HL-60/S4 (cell line): ENCODE measurements around the gene IL10RB.
"Not testable (repeated sequence)": the region's sequence is repeated elsewhere in the genome, so short reads cannot be mapped to it uniquely, and the experiment has no call there.

ENCODE experiments used
- in situ Hi-C: fragments of 300-500 bp; cut with MboI; formaldehyde crosslinking; loops from 2 replicates; pipeline ENCODE4 v1.14.3; 2022; ENCODE audit warnings: low sequenced_read_pairs

IL10RB gene

DNA sequence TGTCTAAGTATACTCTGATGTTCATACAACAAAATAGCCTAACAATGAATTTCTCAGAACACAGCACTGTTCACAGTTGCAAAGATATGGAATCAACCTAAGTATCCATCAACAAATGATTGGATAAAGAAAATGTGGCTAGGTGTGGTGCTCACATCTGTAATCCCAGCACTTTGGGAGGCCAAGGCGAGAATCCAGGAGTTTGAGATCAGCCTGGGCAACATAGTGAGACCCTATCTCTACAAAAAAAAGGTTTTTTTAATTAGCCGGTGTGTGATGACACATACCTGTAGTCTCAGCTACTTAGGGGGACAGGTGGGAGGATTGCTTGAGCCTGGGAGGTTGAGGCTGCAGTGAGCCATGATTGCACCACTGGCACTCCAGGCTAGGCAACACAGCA lies 25.8 kb upstream of the IL10RB start:
- in situ Hi-C loops: no loop called here

DNA sequence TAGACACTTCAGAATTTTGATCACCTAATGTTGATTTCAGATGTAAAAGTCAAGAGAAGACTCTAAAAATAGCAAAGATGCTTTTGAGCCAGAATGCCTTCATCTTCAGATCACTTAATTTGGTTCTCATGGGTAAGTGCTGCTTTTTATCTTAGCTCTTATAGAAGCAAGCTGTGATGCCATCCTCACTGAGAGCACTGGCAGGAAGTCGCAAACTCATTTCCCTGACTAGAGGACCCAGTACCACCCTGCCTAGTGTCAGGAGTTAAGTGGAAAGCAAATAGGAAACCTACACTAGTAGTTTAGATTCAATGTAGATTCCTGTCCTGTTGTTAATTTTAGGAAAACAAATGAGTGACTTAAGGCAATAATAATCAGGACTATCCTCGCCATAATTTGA lies 24.3 kb upstream of the IL10RB start:
- in situ Hi-C loops: no loop called here

DNA sequence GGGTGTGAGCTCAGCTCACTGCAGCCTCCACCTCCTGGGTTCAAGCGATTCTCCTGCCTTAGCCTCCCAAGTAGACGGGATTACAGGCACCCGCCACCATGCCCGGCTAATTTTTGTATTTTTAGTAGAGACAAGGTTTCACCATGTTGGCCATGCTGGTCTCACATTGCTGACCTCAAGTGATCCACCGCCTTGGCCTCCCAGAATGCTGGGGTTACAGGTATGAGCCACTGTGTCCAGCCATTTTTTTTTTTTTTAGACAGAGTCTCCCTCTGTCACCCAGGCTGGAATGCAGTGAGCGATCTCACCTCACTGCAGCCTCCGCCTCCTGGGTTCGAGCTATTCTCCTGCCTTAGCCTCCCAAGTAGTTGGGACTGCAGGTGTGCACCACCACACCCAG lies 23.3 kb upstream of the IL10RB start:
- in situ Hi-C loops: not testable (repeated sequence)

DNA sequence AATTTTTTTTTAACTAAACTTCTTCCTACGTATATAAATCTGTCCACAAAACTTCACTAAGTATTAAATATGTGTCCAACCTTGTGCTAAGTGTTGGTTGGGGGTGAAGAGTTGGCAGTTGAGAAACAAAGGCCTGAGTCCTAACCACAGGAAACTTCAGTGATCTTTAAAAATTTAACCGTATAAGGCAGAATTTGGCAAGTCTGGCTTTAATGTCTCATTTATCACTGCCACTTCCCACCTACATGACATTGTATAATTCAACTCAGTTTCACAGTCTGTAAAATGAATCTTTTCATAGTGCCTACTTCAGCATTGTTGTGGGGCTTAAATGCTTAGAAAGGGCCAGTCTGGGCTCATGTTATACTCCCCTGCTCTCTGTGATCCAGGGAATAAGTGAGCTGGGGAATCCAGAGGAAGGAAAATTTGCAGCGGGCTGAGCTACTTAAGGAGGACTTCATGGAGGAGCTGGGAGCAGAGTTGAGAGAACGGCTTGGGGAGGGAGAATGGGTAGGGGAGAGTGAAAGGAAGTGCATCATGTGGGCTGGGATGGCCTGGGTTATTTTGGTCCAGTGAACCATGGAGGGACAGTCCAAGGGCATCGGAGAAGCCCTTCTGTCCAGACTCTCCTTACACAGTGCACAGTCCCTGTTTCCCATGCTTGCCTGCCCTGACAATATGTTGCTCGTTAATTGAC lies 21.9 kb upstream of the IL10RB start:
- in situ Hi-C loops: no loop called here

DNA sequence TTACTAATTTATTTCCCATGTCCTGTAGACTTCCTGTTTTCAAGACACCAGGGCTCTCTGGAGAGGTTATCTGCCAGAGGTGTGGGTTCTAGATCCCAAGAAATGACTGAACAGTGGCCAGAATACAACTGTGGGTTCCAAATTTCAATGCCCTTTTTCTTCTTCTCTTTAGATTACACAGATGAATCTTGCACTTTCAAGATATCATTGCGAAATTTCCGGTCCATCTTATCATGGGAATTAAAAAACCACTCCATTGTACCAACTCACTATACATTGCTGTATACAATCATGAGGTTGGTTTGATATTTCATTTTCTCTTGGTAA lies 21.4 kb upstream of the IL10RB start:
- in situ Hi-C loops: no loop called here

DNA sequence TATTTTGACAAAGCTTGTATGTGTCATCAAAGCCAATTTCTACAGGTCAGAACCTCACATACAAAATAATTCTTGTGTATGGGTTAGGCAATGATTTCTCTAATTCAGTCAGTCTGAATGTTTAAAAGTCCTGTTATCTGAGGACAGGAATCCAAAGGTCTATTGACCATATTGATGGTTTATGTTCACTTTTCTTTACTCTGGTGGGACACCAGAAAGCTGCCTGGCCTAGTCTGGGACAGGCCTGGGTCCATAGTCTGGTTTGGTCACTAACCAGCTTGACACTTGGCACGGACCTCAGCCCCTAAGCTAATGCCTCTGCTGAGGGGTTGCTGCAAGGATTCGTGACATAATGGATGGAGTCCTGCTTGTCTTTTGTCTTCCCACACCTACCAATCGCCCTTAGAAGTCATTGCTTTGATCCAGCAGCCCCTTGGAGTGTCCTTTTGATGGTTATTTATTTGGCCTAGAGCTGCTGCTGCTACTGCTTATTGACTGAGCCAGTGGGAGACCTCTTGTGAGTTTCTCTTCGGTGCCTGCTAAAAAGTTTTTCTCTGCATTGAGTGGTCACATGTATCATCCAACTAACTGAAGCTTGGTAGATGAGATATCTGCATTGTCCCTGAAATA lies 20.8 kb upstream of the IL10RB start:
- in situ Hi-C loops: no loop called here

DNA sequence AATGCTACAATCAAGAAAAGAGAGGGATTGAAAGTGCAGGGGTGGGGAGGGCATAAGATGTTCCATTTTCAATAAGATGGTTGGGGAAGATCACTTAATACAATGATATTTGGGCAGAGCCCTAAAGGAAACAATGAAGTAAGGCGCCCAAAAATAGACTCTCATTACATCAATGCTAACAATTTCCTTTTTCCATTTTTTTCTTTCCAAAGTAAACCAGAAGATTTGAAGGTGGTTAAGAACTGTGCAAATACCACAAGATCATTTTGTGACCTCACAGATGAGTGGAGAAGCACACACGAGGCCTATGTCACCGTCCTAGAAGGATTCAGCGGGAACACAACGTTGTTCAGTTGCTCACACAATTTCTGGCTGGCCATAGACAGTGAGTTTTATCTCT lies 19.7 kb upstream of the IL10RB start:
- in situ Hi-C loops: no loop called here

DNA sequence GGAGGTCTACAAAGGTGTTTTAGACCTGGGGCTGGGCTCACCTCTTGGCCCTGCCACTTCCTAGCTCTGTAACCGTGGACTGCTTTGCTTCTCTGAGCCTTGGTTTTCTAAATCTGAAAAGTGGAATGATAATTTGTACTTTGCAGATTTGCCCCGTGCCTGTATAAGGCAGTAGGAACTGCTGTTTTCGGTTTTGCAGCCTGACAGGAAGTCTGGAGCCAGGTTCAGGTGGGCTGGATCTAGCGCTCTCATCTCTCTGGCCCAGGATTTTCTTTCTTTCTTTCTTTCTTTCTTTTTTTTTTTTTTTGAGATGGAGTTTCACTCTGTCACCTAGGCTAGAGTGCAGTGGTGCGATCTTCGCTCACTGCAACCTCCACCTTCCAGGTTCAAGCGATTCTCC lies 19.2 kb upstream of the IL10RB start:
- in situ Hi-C loops: no loop called here

DNA sequence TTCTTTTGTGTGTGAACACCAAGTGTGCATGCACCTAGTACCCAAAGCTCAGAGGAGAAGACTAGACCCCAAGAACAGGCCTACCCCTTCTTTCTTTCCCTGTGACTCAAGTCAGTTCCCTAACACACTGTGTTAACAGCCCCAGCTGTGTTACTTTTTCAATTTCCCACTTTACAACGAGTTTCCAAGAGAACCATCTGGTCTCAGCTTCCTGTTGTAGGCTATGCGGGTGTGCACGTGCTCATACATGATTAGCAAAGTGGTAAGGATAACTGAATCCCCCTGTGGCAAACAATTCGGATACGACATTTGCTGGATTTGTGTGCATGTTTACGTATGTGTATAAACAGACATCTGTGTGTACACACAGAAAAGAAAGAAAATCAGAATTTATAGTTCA lies 18.6 kb upstream of the IL10RB start:
- in situ Hi-C loops: no loop called here

DNA sequence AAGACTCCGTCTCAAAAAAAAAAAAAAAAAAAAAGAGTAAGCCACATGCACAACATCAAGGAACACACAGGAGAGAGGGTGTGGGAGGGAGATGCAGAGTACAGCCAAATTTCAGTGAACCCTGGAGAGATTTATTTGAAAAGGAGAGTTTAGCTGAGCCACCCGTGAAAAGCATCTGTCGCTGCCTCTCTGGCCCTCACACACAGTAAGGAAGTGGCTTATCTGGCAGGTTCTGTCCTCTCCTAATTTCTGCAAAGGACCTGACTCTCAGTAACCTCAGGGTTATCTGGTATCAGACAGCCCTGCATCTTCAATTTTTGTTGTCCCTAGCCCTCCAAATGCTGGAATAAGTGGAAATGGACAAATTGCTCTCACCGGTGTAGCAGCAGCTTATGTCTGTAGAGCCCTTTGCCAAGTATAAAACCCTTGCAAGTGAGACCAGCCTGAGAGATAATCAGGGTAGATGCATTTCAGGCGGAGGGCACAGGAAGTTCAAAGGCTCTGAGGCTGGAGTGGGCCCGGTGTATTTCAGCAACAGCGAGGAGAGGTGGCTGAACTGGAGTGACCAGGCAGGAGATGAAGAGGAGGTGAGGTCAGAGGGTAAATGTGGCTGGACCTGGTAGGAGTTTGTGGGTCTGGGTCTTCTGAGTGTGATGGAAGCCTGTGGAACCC lies 16.7 kb upstream of the IL10RB start:
- in situ Hi-C loops: no loop called here

DNA sequence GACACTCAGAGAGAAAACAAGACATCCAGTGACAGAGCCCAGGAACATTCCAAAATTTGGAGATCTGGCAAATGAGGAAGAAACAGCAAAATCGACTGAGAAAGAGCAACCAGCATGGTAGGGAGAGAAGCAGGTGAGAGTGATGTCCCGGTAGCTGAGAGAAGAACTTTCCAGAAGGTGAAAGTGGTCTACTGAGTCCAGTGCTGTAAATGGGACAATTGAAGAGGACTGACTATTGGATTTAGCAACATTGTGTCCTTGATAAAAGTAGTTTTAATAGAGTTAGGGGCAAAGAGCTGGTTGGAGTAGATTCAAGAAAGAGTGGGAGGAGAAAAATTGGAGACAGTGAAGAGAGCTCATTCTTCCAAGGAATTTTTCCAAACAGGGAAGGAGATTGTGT lies 15.0 kb upstream of the IL10RB start:
- in situ Hi-C loops: no loop called here

DNA sequence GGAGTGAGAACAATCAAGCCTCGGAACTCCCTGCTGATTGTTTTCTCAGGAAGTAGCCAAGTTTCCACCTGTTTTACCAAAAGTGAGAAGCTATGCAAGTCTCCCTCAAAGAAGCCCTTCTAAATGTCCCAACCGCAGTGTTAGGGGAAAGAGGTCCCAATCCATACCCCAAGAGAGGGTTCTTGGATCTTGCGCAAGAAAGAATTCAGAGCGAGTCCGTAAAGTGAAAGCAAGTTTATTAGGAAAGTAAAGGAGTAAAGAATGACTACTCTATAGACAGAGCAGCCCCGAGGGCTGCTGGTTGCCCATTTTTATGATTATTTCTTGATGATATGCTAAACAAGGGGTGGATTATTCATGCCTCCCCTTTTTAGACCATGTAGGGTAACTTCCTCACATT lies 12.8 kb upstream of the IL10RB start:
- in situ Hi-C loops: not testable (repeated sequence)

DNA sequence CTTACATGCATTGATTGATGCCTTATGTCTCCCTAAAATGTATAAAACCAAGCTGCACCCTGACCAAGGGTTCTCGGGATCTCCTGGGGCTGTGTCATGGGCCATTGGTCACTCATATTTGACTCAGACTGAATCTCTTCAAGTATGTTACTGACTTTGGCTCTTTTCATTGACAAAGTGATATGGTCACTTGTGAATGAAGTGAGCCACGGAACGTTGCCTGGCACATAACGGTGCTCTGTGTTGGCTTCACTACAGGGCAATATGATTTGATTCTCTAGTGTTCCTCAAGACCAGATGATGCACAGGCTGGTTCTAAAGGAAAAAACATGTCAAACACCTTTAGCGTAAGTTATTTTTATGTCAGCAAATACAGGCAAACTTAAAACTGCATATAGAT lies 11.4 kb upstream of the IL10RB start:
- in situ Hi-C loops: no loop called here

DNA sequence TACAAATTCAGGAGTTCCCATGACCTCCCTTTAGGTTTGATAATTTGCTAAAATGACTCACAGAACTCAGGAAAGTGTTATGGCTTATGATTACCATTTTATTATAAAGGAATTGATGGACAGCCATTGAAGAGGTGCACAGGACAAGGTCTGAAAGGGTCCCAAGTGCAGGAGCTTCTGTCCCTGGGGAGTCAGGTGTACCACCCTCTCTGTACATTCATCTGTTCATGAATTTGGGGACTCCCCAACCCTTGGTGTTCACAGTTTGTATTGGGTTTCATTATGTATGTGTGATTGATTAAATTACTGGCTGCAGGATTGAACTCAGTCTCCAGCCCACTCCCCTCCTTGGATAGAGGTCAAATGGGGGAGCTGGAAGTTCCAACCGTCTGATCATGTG lies 10.8 kb upstream of the IL10RB start:
- in situ Hi-C loops: no loop called here

DNA sequence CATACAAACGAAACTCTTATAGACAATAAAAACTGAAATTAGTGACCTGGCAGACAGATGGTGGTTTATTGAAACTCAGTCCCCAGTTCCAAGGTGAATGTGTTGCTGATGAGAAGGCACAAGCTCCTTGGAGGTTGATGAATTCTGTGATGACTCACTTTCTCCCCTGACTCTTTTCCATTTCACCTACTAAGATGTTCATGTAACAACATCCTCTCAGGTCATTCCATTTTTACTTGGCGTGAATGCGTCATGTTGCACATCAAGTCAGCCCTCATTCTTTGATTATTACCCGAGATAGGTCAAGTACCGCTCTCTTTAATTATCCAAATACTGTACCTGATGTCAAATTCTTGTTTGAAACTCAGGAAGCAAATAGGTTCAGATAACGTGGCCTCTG lies 10.1 kb upstream of the IL10RB start:
- in situ Hi-C loops: no loop called here

DNA sequence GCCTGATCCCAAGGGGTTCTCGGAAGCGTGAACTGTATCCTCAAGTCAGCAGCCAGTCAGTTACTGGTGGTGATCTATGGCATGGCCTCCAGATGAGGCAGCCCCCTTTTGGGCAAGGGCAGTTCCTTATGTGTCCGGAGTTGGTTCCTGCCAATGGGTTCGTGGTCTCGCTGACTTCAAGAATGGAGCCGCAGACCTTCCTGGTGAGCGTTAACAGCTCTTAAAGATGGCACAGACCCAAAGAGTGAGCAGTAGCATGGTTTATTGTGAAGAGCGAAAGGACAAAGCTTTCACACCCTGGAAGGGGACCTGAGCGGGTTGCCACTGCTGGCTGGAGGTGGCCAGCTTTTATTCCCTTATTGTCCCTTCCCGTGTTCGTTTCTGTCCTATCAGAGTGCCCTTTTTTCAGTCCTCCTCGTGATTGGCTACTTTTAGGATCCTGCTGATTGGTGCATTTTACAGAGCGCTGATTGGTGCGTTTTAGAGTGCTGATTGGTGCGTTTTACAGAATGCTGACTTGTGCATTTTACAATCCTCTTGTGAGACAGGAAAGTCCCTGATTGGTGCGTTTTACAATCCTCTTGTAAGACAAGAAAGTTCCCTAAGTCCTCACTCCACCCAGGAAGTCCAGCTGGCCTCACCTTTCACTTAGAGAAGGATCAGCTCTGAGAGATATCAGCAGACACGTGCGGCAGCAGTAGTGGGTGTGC lies 8.9 kb upstream of the IL10RB start:
- in situ Hi-C loops: no loop called here

DNA sequence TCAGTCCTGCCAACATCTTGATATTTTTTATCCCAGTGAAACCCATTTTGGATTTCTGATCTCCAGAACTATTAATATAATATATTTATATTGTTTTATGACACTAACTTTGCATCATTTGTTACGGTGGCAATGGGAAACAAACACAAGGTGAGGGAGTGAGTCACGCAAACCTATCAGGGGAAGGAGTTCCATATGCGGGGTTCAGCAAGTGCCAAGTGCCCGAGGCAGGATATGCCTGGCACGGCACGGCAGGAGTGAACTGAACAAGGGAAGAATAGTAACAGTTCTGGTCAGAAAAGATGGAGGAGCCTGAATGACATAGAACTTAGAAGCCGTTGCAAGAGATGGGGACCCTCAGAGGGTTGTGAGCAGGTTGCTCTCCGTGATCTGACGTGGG lies 7.7 kb upstream of the IL10RB start:
- in situ Hi-C loops: no loop called here

DNA sequence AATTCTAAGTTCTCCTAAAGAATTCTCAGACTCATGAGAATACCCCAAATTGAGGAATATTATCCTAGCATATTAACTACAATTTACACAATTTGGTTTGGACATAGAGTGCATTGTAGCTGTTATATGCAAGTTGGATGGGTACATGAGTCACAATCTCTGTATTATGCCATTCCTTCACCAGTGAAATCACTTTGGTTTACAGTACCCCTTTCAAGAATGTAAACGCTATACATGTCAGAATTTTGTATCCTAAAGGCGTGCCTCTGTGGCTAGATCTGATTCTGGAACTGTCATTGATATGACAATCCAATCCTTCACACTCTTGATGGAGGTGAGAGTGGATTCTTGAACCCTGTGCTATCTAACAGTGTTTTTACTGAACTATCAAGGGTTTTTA lies 6.7 kb upstream of the IL10RB start:
- in situ Hi-C loops: no loop called here

DNA sequence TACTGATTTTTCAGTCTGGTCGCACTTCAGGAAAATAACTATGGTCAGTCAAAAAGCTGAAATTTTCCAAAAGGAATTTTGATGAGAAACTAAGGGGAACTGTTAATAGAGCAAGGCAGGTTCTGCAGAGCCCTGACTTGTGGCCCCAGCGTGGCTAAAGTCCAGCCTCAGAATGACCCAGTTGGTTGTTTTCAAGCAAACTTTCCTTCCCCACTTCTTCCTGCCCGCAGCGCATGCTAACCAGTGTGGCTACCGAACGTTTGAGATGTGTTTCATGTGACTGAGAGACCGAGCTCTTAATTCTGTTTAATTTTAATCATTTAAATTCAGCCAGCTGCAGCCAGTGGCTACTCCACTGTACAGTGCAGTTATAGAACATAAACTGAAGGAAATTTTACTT lies 6.2 kb upstream of the IL10RB start:
- in situ Hi-C loops: no loop called here

DNA sequence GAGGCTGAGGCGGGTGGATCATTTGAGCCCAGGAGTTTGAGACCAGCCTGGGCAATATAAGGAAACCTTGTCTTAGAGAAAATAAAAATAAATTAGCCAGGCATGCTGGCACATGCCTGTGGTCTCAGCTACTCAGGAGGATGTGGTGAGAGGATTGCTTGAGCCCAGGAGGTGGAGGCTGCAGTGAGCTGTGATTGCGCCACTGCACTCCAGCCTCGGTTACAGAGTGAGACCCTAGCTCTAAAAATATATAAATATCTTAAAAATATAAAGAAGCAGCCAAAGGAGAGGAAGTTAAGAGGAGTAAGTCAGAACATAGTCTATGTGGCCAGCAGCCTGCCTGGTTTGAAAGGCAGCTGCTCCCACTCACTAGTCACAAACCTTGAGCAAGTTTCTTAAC lies 4.5 kb upstream of the IL10RB start:
- in situ Hi-C loops: no loop called here

DNA sequence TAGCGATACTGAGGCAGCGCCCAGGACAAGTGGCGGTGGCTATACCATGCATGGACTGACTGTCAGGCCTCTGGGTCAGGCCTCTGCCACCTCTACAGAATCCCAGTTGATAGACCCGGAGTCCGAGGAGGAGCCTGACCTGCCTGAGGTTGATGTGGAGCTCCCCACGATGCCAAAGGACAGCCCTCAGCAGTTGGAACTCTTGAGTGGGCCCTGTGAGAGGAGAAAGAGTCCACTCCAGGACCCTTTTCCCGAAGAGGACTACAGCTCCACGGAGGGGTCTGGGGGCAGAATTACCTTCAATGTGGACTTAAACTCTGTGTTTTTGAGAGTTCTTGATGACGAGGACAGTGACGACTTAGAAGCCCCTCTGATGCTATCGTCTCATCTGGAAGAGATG lies 3.2 kb upstream of the IL10RB start:
- in situ Hi-C loops: no loop called here

DNA sequence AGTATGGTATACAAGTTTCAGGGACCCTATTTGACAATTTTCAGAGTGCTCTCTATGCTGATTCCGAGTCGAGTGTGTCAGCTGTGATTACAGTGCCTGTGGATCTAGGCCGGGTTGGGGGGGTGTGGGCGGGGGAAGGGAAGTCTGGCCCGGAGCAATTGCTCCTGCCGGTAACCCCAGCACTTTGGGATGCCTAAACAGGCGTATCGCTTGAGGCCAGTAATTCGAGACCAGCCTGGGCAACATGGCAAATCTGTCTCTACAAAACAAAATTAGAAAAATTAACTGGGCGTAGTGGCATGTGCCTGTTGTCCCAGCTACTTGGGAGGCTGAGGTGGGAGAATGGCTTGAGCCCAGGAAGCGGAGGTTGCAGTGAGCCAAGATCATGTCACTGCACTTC lies 1.6 kb upstream of the IL10RB start:
- in situ Hi-C loops: no loop called here
